NCI-H1436 treated with DMSO at 0.1 percent for 48 hours (cell line): ENCODE data around the gene PPIL1.

Source experiments
- DNase-seq: peaks from one replicate; lab custom pipeline; 2025; lab: John Stamatoyannopoulos, UW

PPIL1 gene

GRCh38 chr6:36855750-36856149 is 18.9 kb downstream of the PPIL1 start:
- no peak for DNase-seq

GRCh38 chr6:36853325-36853724 is 21.3 kb downstream of the PPIL1 start:
- DNase-seq = no peak

GRCh38 chr6:36852481-36853147 is 22.0 kb downstream of the PPIL1 start:
- DNase-seq = no peak

GRCh38 chr6:36851626-36852025 is 23.0 kb downstream of the PPIL1 start:
- DNase-seq = no peak

GRCh38 chr6:36851149-36851614 is 23.4 kb downstream of the PPIL1 start:
- DNase-seq = no peak

GRCh38 chr6:36850021-36850420 is 24.6 kb downstream of the PPIL1 start:
- no peak for DNase-seq

GRCh38 chr6:36848658-36849441 is 25.8 kb downstream of the PPIL1 start:
- no peak for DNase-seq

- DNase-seq = no peak
These were observed 26.6 kb downstream of the PPIL1 start for GRCh38 chr6:36847991-36848390.

- no peak for DNase-seq
These were observed 27.5 kb downstream of the PPIL1 start for GRCh38 chr6:36847152-36847551.

GRCh38 chr6:36845233-36845632 is 29.4 kb downstream of the PPIL1 start:
- no peak for DNase-seq

GRCh38 chr6:36844232-36845170 is 30.1 kb downstream of the PPIL1 start:
- DNase-seq = no peak

- no peak for DNase-seq
These were observed 31.4 kb downstream of the PPIL1 start for GRCh38 chr6:36843170-36843569.

GRCh38 chr6:36841756-36842155 is 32.8 kb downstream of the PPIL1 start:
- DNase-seq = no peak

GRCh38 chr6:36840432-36841403 is 33.9 kb downstream of the PPIL1 start:
- DNase-seq = no peak

- DNase-seq = no peak
These were observed 34.7 kb downstream of the PPIL1 start for GRCh38 chr6:36839749-36840431.

GRCh38 chr6:36838896-36839748 is 35.5 kb downstream of the PPIL1 start, which contains the start of gene CPNE5:
Gene CPNE5 (minus strand): TSS chr6:36839444. CDS start chr6:36839377, 67 bp downstream.
- no peak for DNase-seq

- no peak for DNase-seq
These were observed 36.9 kb downstream of the PPIL1 start for GRCh38 chr6:36837686-36838085.

GRCh38 chr6:36837022-36837339 is 37.6 kb downstream of the PPIL1 start:
- DNase-seq = no peak
